HG02973 (cell line): Measurements from ENCODE around the gene DACT3.

Source experiments
- ATAC-seq: cut with Tn5 transposase; IDR thresholded peaks from one replicate; pipeline ENCODE4 v1.9.1; 2021; ENCODE audit warnings: moderate library complexity; ENCODE audit not compliant: unreplicated experiment

DACT3 gene

GRCh38 chr19:46661020-46661731 is at the start of gene DACT3:
Gene DACT3 (minus strand): TSS chr19:46661182. CDS start chr19:46661064, 118 bp downstream.
- ATAC-seq, result peak; percentile 82

GRCh38 chr19:46710687-46711086 is 49.7 kb upstream of the DACT3 start:
- no peak for ATAC-seq

GRCh38 chr19:46704379-46705076 is 43.5 kb upstream of the DACT3 start:
- ATAC-seq, result no peak

GRCh38 chr19:46700704-46701103 is 39.7 kb upstream of the DACT3 start:
- no peak for ATAC-seq

- no peak for ATAC-seq
These were observed 37.7 kb upstream of the DACT3 start for GRCh38 chr19:46698395-46699321.

- no peak for ATAC-seq
These were observed 36.4 kb upstream of the DACT3 start for GRCh38 chr19:46697204-46697960.

GRCh38 chr19:46696866-46697203 is 35.9 kb upstream of the DACT3 start:
- no peak for ATAC-seq

- no peak for ATAC-seq
These were observed 35.1 kb upstream of the DACT3 start for GRCh38 chr19:46696052-46696451.

- no peak for ATAC-seq
These were observed 32.8 kb upstream of the DACT3 start for GRCh38 chr19:46693760-46694159.

GRCh38 chr19:46692918-46693722 is 32.1 kb upstream of the DACT3 start:
- ATAC-seq, result no peak

GRCh38 chr19:46691948-46692347 is 31.0 kb upstream of the DACT3 start:
- ATAC-seq, result no peak

- no peak for ATAC-seq
These were observed 30.1 kb upstream of the DACT3 start for GRCh38 chr19:46691104-46691503.

GRCh38 chr19:46689358-46689757 is 28.4 kb upstream of the DACT3 start:
- no peak for ATAC-seq

- no peak for ATAC-seq
These were observed 26.6 kb upstream of the DACT3 start for GRCh38 chr19:46687438-46688145.

- ATAC-seq, result no peak
These were observed 24.2 kb upstream of the DACT3 start for GRCh38 chr19:46685189-46685588.

- no peak for ATAC-seq
These were observed 17.2 kb upstream of the DACT3 start for GRCh38 chr19:46678110-46678732.

- no peak for ATAC-seq
These were observed 13.6 kb upstream of the DACT3 start for GRCh38 chr19:46674416-46675178.

- no peak for ATAC-seq
These were observed 9.8 kb upstream of the DACT3 start for GRCh38 chr19:46670813-46671212.
